Esophagus squamous epithelium (tissue), 4 donors: ENCODE results near the gene AAGAB.

Experiments
- POLR2A ChIP-seq, 4 donors: fragments of 450-650 bp; IDR thresholded peaks; one replicate each; pipeline ENCODE4 v1.6.1; 2017; ENCODE audit warnings: antibody characterized with exemption in 4 of 4, mild to moderate bottlenecking in 4 of 4, moderate library complexity in 3 of 4
- TF ChIP-seq, protein P1 (sequence below), 6 experiments: fragments of 450-650 bp in 4 of 6; fragments of 200-600 bp in 2 of 6; sonication (generic) in 2 of 6; IDR thresholded peaks; one replicate each; pipeline ENCODE4 v1.5.1; 2016 to 2019; ENCODE audit warnings: antibody characterized with exemption in 6 of 6, mild to moderate bottlenecking in 4 of 6, moderate library complexity in 4 of 6

GRCh38 chr15:67184208-67184925, 70.1 kb downstream of the AAGAB start:
- TF ChIP-seq, protein P1, sequence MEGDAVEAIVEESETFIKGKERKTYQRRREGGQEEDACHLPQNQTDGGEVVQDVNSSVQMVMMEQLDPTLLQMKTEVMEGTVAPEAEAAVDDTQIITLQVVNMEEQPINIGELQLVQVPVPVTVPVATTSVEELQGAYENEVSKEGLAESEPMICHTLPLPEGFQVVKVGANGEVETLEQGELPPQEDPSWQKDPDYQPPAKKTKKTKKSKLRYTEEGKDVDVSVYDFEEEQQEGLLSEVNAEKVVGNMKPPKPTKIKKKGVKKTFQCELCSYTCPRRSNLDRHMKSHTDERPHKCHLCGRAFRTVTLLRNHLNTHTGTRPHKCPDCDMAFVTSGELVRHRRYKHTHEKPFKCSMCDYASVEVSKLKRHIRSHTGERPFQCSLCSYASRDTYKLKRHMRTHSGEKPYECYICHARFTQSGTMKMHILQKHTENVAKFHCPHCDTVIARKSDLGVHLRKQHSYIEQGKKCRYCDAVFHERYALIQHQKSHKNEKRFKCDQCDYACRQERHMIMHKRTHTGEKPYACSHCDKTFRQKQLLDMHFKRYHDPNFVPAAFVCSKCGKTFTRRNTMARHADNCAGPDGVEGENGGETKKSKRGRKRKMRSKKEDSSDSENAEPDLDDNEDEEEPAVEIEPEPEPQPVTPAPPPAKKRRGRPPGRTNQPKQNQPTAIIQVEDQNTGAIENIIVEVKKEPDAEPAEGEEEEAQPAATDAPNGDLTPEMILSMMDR (IDR thresholded peaks at IDR 0.05) = no peak
- no peak for TF ChIP-seq POLR2A (IDR thresholded peaks at IDR 0.05)
